ENCODE measurements around the gene AIP. TPM values are rescaled to one million over a fixed set of nuclear protein-coding genes. Genes with fewer than 3 reads are reported as not detected.

Gene AIP
- total RNA-seq, 1 donor from 2014 or later, result 82.7 TPM

DNA sequence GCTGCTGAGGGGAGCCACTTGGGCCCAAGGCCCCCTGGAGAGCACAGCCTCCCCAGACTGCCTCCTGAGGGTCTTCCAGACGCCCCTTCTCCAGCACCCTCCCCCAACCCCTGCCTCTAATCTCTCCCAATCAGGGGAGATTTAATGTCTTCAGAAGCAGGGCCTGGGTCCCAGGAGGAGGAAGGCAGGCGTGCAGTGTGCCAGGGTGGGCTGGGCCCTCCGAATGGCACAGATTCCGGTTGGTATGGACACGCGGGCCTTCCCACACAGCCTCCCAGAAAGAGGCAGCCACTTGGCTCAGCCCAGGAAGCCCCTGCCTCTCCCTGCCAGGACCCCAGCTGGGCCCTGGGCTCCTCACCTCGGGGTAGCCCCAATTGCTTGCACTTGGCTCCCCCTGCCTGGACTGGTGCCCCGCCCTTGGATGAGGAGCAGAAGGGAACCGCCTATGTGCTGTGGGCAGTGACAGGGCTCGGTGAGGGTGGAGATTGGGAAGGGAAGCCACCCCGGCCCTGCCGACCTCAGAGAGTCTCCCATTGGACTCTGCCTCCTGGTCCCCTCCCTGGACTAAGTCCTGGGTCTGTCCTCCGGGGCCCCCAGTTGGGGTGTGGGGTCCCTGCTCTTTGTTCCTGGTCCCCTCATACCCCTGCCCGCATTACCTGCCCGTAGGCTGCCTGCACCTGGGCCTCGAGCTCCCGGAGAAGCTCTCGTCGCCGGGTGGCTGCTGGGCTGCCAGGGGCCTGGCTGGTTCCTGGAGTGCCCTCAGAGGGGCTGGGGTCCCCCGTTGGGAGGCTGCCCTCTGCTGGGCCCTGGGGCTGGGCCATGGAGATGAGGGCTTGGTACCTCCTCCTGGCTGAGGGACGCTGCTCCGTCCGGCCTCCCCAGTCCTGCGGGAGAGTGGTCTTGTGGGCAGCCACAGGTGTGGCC, 41.0 kb downstream of the AIP start:
- H3K4me1 ChIP-seq, result no peaks in the 10 kb centered on the region
- intact Hi-C loops (cut with DNase I), result no loop called here
- no peaks in the 10 kb centered on the region for H3K27me3 ChIP-seq
- H3K4me3 ChIP-seq, result no peak overlapping the region
- no peak for DNase-seq (ENCODE audit: extremely low spot score in 2 of 2)
- H3K9me3 ChIP-seq, result no peaks in the 10 kb centered on the region
- H3K36me3 ChIP-seq, result no peaks in the 10 kb centered on the region
- no peak overlapping the region for H3K27ac ChIP-seq
- TF ChIP-seq POLR2A (IDR thresholded peaks at IDR 0.05) (no peak), POLR2AphosphoS5 (IDR thresholded peaks at IDR 0.05; ENCODE audit: insufficient read depth in 1 of 2, low read depth in 1 of 2) (no peak)

DNA sequence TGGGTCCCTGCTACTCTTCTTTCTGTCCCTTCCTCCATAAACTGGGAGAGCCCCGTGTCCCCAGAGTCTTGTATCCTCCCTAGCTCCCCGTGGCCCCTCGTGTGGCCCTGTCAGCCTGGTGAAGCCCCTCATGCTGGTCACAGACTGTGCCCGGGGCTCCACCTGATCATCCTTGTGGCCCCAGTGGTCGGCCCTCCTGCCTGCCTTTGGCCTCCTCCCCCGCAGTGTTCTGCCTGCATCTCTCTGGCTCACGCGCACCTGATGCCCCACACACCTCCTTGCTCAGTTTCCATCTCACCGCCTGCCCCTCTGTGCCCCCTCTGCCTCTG, 41.6 kb downstream of the AIP start:
- Histone ChIP-seq H3K27me3 (no peaks in the 10 kb centered on the region), H3K4me1 (no peaks in the 10 kb centered on the region), H3K27ac (no peak overlapping the region), H3K4me3 (no peak overlapping the region), H3K36me3 (no peaks in the 10 kb centered on the region), H3K9me3 (no peaks in the 10 kb centered on the region)
- no peak for DNase-seq (ENCODE audit: extremely low spot score in 2 of 2)
- intact Hi-C loops (cut with DNase I), result no loop called here
- TF ChIP-seq, protein P1, sequence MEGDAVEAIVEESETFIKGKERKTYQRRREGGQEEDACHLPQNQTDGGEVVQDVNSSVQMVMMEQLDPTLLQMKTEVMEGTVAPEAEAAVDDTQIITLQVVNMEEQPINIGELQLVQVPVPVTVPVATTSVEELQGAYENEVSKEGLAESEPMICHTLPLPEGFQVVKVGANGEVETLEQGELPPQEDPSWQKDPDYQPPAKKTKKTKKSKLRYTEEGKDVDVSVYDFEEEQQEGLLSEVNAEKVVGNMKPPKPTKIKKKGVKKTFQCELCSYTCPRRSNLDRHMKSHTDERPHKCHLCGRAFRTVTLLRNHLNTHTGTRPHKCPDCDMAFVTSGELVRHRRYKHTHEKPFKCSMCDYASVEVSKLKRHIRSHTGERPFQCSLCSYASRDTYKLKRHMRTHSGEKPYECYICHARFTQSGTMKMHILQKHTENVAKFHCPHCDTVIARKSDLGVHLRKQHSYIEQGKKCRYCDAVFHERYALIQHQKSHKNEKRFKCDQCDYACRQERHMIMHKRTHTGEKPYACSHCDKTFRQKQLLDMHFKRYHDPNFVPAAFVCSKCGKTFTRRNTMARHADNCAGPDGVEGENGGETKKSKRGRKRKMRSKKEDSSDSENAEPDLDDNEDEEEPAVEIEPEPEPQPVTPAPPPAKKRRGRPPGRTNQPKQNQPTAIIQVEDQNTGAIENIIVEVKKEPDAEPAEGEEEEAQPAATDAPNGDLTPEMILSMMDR (IDR thresholded peaks at IDR 0.05), result no peak
- no peak for TF ChIP-seq POLR2AphosphoS5 (IDR thresholded peaks at IDR 0.05; ENCODE audit: insufficient read depth in 1 of 2, low read depth in 1 of 2)

DNA sequence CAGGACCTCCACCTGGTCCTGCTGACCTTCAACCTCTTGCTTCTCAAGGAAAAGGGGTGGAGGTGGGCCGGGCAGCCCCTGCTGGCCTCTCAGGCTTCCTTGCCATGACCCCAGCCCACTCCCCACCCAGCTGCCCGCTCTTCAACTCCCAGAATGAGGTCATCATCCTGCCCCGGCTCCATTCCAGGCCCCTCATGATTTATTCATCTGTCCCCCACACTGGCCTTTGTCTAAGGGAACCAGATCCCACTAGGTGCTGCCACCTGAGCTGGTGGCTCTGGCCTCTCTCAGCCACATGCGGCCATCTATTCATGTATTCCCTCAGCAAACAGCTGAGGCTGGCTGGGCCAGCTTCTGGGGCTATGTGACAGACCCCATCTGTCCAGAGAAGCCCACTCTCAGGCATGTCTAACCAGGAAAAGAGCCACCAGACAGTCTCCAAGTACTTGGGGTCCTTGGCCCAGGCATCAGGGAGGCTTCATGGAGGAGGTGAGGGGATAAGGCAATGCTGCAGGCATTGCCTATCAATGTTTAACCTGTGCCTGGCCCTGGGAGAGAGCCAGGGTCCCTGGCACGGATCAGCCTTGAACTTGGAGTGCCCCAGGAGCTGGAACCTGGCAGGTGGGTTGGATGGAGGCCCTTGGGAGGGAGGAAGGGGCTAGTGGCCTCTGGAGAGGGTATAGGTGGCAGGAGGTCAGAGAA, 42.6 kb downstream of the AIP start:
- intact Hi-C loops (cut with DNase I), result no loop called here
- H3K4me3 ChIP-seq, result no peak overlapping the region
- no peak overlapping the region for H3K27ac ChIP-seq
- no peak for DNase-seq (ENCODE audit: extremely low spot score in 2 of 2)
- TF ChIP-seq POLR2AphosphoS5 (IDR thresholded peaks at IDR 0.05; ENCODE audit: insufficient read depth in 1 of 2, low read depth in 1 of 2) (no peak), POLR2A (IDR thresholded peaks at IDR 0.05) (no peak)
- TF ChIP-seq, protein P1 (IDR thresholded peaks at IDR 0.05), result no peak
- H3K27me3 ChIP-seq, result no peaks in the 10 kb centered on the region
- H3K9me3 ChIP-seq, result no peaks in the 10 kb centered on the region
- no peaks in the 10 kb centered on the region for H3K36me3 ChIP-seq
- no peaks in the 10 kb centered on the region for H3K4me1 ChIP-seq

DNA sequence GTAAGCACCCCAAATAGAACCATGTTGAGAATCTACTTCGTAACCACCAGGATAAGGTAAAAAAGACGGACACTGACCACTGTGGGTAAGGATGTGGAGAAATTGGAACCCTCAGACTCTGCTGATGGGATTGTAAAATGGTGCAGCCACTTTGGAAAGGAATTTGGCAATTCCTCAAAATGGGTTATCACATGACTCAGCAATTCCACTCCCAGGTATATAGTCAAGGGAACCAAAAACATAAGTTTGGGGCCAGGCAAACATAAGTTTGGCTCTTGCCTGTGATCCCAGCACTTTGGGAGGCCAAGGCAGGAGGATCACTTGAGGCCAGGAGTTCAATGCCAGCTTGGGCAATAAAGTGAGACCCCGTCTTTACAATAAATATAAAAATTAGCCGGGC, 45.5 kb downstream of the AIP start:
- DNase-seq (ENCODE audit: extremely low spot score in 2 of 2), result no peak
- Histone ChIP-seq H3K27ac (no peak overlapping the region), H3K9me3 (no peaks in the 10 kb centered on the region), H3K27me3 (no peaks in the 10 kb centered on the region), H3K36me3 (no peaks in the 10 kb centered on the region), H3K4me1 (no peaks in the 10 kb centered on the region), H3K4me3 (no peak overlapping the region)
- TF ChIP-seq POLR2A (IDR thresholded peaks at IDR 0.05) (no peak), POLR2AphosphoS5 (IDR thresholded peaks at IDR 0.05; ENCODE audit: insufficient read depth in 1 of 2, low read depth in 1 of 2) (no peak)
- TF ChIP-seq, protein P1 (IDR thresholded peaks at IDR 0.05), result no peak
- intact Hi-C loops (cut with DNase I), result no loop called here

DNA sequence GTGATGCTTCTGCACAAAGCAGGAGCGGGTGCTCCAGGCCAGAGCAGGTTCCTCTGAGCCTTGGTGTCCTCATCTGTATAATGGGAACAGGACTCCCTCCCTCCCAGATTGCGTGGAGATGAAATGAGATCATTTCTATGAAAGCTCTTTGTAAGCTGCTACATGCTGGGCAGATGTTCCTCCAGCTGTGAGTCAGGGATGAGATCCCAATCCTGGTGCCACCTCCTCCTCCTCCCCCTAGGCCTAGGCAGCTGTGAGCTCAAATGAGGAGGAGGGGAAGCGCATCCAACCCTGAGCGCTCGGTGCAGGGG, 47.4 kb downstream of the AIP start:
- Histone ChIP-seq H3K27ac (no peak overlapping the region), H3K9me3 (no peaks in the 10 kb centered on the region), H3K4me1 (no peaks in the 10 kb centered on the region), H3K36me3 (no peaks in the 10 kb centered on the region), H3K27me3 (no peaks in the 10 kb centered on the region), H3K4me3 (no peak overlapping the region)
- no peak for DNase-seq (ENCODE audit: extremely low spot score in 2 of 2)
- intact Hi-C loops (cut with DNase I), result no loop called here
- TF ChIP-seq POLR2A (IDR thresholded peaks at IDR 0.05), result no peak
- no peak for TF ChIP-seq POLR2AphosphoS5 (IDR thresholded peaks at IDR 0.05; ENCODE audit: insufficient read depth in 1 of 2, low read depth in 1 of 2)
- TF ChIP-seq, protein P1 (IDR thresholded peaks at IDR 0.05), result no peak
